NCI-H2081 treated with DMSO at 0.1 percent for 48 hours (cell line): ENCODE results near the gene ESAM.
A peak's percentile ranks its signal among the peaks of the same experiment; 100 is the strongest.
"Not testable (repeated sequence)": the region's sequence is repeated elsewhere in the genome, so short reads cannot be mapped to it uniquely, and the experiment has no call there.

Source experiments
- DNase-seq: peaks from one replicate; lab custom pipeline; 2025; lab: John Stamatoyannopoulos, UW

Gene ESAM

DNA sequence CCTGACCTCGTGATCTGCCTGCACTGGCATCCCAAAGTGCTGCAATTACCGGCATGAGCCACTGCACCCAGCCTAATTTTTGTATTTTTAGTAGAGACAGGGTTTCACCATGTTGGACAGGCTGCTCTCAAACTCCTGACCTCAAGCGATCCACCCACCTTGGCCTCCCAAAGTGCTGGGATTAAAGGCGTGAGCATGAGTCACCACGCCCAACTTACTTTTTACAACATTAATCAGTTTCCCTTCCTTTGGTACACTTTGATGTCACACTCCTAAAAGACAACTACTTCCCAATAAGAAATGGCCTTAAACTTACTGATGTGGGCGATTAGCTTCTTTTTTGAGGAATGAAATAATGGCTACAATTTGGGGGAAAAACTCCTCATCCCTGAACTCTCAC lies 8.9 kb upstream of the ESAM start:
- DNase-seq = not testable (repeated sequence)

DNA sequence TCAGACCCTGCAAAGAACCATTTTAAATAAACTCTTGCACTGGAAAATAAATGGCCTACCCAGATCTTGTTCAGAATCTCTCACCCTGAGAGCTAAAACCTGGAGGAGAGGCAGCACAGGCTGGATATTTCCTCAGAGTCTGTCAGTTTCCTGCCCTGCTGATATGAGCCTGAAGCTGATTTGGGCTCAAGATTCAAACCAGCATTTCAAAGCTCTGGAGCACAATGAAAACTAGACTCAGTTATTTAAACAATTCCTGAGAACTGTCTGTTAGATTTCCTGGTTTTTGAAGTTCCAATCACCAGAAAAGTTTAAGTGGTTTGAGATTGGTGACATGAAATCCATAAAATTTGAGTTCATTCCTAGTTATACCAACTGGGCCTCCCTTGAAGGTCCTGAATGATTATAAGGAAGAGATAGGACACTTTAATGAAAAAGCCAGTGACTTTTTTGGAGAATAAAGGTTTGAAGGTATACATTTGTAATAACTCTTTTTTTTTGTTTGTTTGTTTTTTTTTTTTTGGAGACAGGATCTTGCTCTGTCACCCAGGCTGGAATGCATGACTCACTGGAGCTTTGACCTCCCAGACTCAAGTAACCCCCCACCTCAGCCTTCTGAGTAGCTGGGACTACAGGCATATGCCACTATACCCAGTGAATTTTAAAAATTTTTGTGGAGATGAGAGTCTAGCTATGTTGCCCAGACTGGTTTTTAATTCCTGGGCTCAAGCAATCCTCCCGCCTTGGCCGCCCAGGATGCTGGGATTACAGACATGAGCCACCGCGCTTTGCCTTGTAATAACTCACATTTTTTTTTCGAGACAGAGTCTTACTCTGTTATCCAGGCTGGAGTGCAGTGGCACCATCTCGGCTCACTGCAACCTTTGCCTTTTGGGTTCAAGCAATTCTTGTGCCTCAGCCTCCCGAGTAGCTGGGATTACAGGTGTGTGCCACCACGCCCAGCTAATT lies 8.0 kb upstream of the ESAM start:
- DNase-seq = no peak

DNA sequence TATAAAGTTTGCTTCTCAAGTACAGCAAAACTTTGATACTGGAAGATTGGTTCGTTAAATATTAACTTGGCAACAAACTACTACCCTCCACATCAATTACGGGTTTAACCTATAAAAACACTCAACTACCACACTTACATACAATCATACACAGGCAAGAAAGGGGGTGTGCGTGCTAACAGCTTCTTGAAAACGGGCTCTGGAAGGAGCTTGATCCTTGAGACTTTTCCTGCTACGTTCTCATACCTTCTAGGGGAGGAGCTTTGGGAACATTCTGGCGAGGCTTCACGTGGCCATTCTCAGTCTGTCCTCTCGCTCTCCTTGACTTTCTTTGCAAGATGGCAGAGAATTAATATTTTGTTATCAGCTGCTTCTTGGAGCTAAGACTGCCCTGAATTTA lies 6.8 kb upstream of the ESAM start:
- DNase-seq = no peak

DNA sequence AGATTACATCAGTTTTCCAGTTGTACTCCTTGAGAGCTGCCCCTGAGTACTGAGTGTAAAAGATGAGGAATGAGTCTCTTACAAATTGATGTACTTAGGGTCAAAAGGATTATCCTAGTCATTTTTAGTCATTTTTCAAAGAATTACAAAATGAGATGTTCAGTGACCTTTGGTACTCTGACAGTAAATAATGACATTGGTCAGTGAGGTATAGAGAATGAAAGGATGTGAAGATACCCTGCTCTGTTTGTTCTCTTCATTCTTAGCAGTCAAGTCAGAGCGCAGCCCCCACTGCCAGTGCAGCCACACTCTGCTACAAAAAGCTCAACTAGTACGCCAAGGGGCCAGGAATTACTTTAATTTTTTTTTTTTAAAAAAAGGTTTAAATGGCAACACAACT lies 4.1 kb upstream of the ESAM start:
- no peak for DNase-seq

DNA sequence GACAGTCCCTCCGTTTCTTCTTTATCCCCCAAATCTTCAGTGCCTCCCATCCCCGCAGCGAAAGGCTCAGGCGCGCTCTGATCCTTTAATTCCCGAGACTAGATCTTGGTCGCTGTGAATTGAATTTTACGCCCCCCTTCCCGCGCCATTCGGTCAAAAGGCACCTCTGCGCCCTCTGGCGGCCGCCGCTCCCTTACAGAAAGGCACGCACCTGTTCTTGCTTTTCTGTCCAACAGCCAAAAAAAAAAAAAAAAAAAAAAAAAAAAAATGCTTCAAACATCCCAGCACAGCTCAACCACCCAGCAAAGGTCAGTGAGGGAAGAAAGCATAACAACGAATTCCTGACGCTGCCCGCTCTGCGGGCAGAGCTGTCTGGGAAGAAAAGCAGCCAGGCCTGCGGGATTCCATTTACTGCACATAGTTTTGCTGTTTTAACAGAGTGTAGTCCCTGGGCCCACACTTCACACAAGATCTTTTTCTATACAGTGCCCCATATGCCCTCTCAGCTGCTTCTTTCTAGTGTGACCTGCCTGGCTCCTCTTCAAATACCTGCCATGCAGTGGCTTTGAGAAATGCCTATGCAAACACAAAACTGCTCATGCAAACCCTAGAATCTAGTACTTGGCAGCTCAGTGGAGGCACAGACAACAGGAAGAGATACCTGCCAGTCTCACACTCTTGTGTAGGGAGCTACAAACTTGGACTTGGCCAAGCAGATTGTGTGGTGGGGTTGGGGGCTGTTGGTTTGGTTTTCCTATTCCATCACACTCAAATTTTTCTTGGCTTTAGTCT lies 1.3 kb upstream of the ESAM start:
- DNase-seq = peak; percentile 26

DNA sequence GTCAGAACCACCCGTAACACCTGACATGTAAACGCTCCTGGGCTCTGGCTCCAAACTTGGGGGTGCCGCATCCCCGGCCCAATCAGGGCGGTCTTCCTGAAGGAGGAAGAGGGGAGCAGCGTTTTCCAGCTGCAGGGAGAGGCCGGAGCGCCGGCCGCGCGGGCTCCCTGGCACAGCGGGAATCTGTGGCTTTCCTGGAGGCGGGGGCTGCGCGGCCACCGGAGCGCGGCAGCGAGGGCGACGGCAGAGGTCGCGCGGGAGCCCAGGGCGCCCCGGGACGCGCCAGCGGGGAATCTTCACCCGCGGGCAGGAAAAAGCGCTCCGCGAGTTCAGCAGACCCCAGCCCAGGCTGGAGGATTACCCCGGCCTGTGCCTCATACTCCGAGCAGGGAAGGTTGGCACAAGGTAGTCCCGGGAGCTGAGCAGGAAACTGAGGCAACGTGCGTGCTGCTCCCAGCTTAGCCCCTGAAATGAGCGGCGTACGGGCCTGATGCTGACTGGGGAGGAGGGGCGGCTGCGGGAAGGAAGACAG lies 600 bp upstream of the ESAM start:
- no peak for DNase-seq

DNA sequence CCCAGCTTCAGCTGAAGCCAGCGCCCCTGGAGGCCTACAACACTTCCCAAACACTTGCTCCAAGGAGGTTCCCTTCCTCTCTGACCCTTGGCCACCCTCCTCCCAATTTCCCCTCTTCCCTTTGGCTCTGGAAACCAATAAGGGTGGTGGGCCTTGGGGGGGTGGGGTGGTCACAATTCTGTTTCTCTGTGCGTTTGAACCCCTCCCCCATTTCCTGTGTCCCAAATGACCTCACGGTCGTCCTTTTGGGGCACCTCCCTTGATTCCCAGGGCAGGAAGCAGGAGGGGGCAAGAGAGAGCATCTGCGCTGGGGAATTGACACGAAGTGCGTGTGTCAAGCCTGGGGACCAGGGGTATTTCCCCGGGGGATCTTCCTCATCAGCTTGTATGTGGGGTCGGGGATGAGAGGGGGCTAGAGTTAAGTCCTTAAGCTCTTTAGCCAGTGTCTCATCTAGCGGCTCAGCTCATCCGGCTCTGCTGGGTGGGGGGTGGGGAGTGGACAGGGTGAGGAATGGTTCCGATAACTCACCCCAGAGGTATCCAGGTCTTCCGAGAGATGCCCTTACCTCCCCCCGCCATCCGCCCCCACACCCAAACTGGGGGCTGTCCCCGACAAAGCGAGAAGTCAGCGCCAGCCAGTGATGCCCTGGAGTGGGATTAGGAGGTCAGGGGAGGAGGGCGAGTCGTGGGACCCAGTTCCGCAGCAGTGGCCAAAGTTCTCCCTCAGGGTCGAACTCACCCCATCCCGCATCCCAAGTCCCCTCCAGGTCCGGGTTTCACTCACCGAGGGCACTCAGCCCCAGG lies 587 bp downstream of the ESAM start:
- DNase-seq = no peak

DNA sequence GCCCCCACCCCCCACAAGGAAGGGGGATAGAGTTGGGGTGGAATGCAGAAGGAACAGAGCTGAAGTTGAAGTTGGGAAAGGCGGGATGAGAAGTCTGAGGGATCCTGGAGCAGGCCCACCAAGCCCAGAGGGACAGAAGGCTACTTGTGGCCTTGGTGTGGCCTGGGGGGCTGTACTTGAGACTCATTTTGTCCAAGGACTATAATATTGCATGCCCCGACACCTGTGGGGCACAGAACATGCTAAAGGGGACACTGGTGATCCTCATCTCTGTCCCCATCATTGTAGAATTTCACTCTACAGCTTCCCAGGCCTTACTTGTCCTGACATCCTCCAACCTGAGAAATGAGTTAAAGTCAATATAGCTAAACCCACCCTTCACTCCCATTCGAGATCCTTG lies 1.3 kb downstream of the ESAM start:
- DNase-seq = no peak

DNA sequence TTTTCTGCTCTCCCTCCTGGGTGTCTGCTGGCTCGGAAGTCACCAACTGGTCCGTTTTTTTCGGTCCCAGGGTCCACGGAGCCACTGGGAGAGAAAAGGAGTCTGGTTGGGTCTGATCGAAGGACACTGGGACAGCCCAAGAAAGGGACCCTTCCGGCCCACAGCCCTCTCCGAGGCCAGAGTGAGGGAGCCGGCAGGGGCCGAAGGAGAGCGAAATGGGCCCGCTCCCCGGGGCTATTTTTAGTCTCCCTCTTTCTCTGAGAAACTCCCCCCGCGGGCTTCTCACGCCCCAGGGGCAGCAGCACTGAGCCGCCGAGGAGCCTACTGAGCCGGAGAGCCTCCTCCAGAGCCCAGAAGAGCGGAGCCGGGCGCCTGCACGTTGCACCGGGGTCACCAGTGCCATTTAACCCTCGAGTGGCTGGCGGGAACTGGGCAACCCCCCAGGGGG lies 1.9 kb downstream of the ESAM start:
- no peak for DNase-seq

DNA sequence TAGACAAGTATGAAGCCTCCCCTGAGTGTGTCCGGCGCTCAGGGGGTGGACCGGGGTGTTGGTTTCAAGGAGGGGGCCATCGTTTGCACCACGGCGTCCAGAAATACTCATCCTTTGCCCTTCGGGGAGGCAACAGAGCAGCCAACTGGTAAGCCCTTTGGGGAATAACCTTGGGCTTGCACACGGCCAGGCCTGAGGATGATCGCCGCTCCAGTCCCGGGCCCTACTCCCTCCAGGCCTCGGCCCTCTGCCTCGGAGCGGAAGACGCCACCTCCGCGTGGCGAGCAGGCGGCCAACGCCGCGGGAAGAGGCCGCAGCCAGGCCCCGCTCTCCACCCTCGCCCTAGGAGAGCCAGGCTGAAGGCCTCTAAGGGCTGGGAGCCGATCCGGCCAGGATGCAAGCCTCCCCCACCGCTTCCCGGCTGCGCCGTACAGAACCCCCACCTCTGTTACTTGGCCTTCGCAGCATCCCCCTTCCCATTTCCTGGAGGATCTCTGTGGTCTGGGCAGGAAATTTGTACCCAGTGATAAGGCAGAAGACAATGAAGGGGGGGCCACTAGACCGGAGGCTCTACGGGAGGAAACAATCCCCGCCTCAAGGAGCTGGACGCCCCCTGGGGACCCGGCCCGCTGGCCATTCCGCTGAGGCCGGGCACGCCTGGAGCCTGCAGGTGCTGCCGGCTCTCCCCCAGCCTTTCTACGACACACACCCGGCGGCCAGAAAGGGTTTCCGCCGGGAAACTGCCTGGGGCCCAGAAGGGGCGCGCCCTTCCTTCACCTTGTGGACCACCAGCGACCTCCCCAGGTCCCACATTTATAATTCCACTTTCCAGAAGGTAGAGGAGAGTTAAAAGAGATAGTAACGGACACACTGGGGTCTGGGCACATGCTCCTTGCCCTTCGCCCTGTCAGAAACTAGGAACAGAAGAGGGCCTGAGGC lies 2.6 kb downstream of the ESAM start:
- no peak for DNase-seq

DNA sequence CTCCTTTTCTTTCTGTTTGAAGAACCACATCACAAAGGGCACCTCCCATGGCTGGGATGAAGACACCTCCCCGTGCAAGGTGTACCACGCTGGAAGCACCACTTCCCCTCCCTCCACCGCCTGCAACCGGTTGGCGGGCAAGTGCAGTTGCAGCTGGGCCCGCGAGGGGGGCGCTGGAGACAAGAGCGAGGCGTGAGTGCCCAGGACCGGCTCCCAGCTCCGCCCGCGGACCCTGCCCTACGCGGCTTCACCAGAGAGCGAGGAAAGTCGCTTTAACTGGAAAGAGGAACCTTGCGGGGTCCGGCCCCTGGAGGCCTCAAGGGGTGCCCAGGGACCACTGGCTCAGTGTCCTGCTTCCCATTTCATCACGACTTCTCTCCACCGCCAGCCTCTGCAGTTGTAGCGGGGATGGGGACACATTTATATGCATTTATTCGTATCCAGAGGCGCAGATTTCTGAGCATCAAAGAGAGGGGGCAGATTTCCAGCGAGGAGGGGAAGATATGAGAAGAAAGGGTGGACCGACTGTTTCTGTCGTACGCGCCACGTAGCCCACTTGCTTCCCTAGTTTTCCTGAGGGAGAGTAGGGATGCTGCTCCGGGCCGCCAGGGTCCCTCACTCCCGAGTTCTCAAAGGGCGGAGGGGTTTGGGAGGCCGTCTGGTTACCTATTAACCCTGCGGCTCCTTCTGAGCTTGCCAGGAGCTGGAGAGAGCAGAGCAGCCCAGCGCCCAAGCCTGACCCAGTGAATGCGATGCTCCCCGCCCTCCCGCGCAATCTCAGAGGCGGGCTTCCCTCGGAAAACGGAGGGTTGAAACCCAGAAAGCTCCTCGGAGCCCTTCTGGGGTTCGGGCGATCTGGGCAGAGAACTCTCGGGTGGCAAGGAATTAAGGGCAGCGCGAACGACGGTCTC lies 3.5 kb downstream of the ESAM start:
- DNase-seq = no peak

DNA sequence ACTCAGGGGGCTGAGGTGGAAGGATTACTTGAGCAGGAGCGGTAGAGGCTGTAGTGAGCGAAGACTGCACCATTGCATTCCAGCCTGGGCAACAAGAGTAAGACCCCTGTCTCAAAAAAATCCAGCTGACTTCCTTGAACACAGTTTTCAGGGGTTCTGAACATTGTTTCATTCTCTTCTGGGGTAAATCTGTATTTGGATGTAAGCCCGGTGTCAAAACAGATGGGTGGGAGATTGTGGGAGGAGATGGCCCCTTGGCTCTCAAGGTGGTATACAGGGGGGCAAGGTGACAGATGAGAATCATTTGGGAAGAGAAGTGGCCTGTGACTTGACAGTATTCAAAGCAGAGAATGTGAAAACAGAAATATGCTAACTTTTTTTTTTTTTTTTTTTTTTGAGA lies 4.8 kb downstream of the ESAM start:
- no peak for DNase-seq

DNA sequence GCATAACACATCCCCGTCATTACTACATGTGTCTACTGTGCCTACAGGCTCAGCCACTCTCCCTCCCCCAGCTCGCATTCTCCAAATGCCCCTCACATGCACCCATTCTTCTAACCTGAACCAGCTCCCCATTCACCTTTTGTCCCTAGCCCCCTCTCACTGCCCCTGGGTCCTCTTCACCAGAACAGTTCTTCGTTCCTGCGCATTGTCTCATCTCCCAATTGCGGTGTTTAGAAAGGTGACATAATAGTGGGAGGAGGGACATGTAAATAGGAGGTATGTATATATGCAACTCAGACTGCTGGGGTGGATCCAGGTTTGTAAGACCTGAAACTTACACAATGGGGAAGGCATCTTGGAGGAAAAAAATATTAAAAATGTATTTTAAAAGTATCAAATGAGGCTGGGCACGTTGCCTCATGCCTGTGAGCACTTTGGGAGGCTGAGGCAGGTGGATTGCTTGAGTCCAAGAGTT lies 5.3 kb downstream of the ESAM start:
- DNase-seq = no peak

DNA sequence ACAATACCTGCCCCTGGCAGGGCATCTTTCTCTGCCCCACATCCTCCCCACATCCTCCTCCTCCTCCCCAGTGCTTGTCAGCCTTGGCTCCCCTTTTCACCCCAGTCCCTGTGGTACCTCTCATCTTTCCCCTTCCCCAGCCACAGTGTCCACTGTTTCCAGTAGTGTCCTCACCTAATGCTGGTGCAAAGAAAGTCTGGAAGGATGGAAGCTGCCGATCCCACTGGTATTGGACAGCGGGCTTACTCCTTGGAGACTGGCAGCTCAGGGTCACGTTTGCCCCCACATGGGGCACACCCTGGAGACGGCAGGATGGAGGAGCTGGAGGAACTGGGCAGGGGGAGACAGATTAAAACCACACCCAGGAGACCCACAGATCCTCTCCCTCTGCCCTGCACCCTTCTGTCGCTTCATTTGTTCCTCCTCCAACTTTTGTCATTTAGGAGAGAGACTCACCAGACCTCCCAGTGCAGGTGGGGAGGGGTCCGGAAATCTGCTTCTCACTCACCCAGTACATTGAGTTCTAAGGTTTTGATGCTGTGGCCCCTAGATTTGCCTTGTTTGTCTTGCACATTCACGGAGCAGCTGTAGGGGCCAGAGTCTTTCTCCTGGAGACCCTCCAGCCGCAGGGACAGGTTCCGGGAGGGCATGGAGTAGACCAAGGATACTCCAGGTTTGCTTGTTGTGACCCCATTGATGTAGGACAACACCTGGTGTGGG lies 5.9 kb downstream of the ESAM start:
- no peak for DNase-seq

DNA sequence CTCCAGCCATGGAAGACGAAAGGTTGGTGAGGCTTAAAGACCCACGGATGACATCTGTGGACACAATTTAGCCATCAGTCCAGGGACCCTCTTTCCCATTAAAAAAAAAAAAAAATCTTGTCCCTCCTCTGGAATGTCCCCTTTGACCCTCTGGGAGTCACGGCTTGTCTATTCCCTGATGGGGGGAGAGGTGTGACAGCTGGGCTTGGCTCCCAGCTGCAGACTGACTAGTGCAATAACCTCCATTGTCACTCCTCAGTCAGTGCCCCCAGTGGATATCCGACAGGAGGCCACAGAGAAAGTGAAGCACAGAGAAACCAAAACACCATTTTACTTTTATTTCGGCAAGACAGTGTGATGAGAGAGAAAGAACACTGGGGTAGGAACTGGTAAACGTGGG lies 7.4 kb downstream of the ESAM start:
- no peak for DNase-seq

DNA sequence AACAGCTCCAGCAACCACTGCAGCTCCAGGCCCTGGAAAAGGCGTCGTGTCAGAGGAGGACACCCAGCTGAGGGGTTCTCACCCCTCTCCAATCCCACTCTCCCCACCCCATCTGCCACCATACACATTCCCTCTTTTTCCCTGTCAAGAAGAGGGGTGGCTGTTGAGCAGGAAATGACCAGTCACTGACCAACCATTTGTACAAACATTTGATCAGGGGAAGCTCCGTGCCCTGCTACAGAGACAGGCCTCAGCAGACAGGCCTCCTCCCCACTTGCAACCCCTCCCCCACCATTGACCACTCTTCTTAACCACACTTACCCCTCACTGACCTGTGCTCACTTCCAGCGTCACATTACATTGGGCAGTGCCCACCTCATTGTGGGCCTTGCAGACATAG lies 7.8 kb downstream of the ESAM start:
- DNase-seq = no peak

DNA sequence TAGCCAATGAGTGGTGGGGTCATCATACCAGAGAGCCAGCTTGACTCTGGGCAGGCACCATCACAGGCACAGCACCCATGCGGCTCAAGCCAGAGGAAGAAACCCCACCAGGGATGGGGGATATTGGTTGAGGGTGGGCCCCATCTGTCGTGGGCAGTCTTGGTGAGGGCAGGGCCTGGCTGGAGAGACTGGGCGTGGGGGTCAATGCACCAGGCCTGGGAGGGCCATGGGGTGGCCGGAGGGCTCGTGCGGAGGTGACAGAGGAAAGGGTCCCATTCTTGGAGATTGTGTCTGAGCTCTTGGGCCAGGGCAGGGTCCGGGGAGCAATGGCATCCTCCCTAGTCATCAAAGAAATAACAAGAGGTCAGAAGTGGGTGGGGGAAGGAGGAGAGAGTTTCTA lies 8.5 kb downstream of the ESAM start:
- DNase-seq = no peak

DNA sequence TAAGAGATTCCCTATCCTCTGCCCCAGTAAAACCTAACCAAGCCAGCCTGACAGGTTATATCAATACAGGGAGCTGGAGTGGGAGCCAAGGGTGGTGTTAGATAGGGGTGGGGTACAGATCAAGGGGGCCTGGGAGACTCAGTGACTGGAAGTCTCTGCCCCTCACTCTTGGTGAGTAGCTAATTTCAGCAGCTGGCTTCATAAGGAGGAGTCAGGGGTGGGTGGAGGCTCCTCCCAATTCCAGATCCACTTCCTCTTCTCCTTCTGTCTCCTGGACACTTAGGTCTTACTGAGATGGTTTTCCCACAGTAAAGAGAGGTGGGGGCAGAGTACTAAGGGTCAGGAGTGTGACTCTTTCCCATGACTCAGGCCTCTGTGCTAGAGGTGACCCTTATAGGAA lies 8.9 kb downstream of the ESAM start:
- DNase-seq = no peak

DNA sequence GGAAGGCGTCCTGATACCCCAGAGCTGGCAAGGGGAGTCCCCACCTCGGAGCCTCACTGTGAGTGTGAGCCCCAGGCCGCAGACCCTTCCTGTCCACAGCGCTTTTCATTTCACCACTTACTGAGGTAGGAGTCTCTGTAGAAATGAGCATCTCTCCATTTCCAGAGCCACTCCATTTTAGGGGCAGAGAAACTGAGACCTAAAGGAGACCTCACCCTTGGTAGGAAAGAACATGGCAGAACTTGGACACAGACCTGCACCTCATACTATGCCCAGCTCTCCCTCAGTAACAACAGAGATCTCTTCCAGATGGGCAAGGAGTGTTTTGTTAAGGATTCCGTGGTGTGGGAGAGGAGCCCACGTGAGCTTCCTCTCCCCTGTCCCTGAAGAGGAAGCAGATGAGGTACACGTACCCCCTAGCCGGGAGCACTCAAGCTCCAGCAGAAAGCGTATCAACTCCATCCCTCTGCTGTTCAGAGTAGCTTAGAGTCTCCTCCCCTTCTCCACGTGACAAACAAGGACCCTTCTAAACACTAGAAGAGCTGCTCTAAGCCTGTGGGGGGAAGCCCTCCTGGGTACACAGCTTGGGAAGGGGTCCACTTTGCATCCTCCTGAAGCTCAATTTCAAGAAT lies 9.5 kb downstream of the ESAM start:
- no peak for DNase-seq
